ENCODE measurements around the gene PPP6R3. TPM values are rescaled to one million over a fixed set of nuclear protein-coding genes. Genes with fewer than 3 reads are reported as not detected.

PPP6R3 gene
- total and polyA plus RNA-seq, 9 donors, result 44.3 to 80.9 (median 52.2) TPM

GRCh38 chr11:68570691-68571090 is 110.1 kb downstream of the PPP6R3 start:
- Histone ChIP-seq H3K4me3 (ENCODE audit: low read length) (no peak overlapping the region), H3K4me1 (ENCODE audit: control insufficient read depth, insufficient read depth, low read length) (peaks cover 1% of the 10 kb centered on the region), H3K36me3 (ENCODE audit: control insufficient read depth, insufficient read depth, low read length) (peaks cover 46% of the 10 kb centered on the region), H3K27me3 (ENCODE audit: control insufficient read depth, insufficient read depth, low read length) (no peaks in the 10 kb centered on the region), H3K9me3 (replicated peaks; ENCODE audit: control insufficient read depth, low read depth, low read length) (no peaks in the 10 kb centered on the region), H3K27ac (ENCODE audit: low read length) (no peak overlapping the region)
- WGBS (ENCODE audit: insufficient coverage), result no CpG with 5 or more reads among the region's 1 CpG
- DNase-seq, result no peak

GRCh38 chr11:68574308-68574707 is 113.8 kb downstream of the PPP6R3 start:
- H3K4me1 ChIP-seq (ENCODE audit: control insufficient read depth, insufficient read depth, low read length), result no peaks in the 10 kb centered on the region
- H3K27me3 ChIP-seq (ENCODE audit: control insufficient read depth, insufficient read depth, low read length), result no peaks in the 10 kb centered on the region
- peaks cover 48% of the 10 kb centered on the region for H3K36me3 ChIP-seq (ENCODE audit: control insufficient read depth, insufficient read depth, low read length)
- H3K27ac ChIP-seq (ENCODE audit: low read length), result no peak overlapping the region
- WGBS (ENCODE audit: insufficient coverage), result no CpG with 5 or more reads among the region's 1 CpG
- H3K9me3 ChIP-seq (replicated peaks; ENCODE audit: control insufficient read depth, low read depth, low read length), result no peaks in the 10 kb centered on the region
- DNase-seq, result no peak
- H3K4me3 ChIP-seq (ENCODE audit: low read length), result no peak overlapping the region

- Histone ChIP-seq H3K9me3 (replicated peaks; ENCODE audit: control insufficient read depth, low read depth, low read length) (no peaks in the 10 kb centered on the region), H3K27me3 (ENCODE audit: control insufficient read depth, insufficient read depth, low read length) (no peaks in the 10 kb centered on the region), H3K4me3 (ENCODE audit: low read length) (no peak overlapping the region), H3K36me3 (ENCODE audit: control insufficient read depth, insufficient read depth, low read length) (peaks cover 52% of the 10 kb centered on the region), H3K4me1 (ENCODE audit: control insufficient read depth, insufficient read depth, low read length) (no peaks in the 10 kb centered on the region), H3K27ac (ENCODE audit: low read length) (no peak overlapping the region)
- WGBS (ENCODE audit: insufficient coverage), result 93% methylated on average over 2 of the region's 4 CpGs
- no peak for DNase-seq
These were observed 114.6 kb downstream of the PPP6R3 start for GRCh38 chr11:68575025-68575665.

GRCh38 chr11:68579455-68579854 is 118.9 kb downstream of the PPP6R3 start:
- H3K36me3 ChIP-seq (ENCODE audit: control insufficient read depth, insufficient read depth, low read length), result peaks cover 52% of the 10 kb centered on the region
- H3K27me3 ChIP-seq (ENCODE audit: control insufficient read depth, insufficient read depth, low read length), result no peaks in the 10 kb centered on the region
- no peak overlapping the region for H3K4me3 ChIP-seq (ENCODE audit: low read length)
- WGBS (ENCODE audit: insufficient coverage), result no CpG with 5 or more reads among the region's 5 CpGs
- H3K4me1 ChIP-seq (ENCODE audit: control insufficient read depth, insufficient read depth, low read length), result no peaks in the 10 kb centered on the region
- no peaks in the 10 kb centered on the region for H3K9me3 ChIP-seq (replicated peaks; ENCODE audit: control insufficient read depth, low read depth, low read length)
- DNase-seq, result no peak
- H3K27ac ChIP-seq (ENCODE audit: low read length), result no peak overlapping the region

- H3K27ac ChIP-seq (ENCODE audit: low read length), result no peak overlapping the region
- H3K27me3 ChIP-seq (ENCODE audit: control insufficient read depth, insufficient read depth, low read length), result no peaks in the 10 kb centered on the region
- no peak overlapping the region for H3K4me3 ChIP-seq (ENCODE audit: low read length)
- H3K36me3 ChIP-seq (ENCODE audit: control insufficient read depth, insufficient read depth, low read length), result peaks cover 52% of the 10 kb centered on the region
- no peaks in the 10 kb centered on the region for H3K4me1 ChIP-seq (ENCODE audit: control insufficient read depth, insufficient read depth, low read length)
- H3K9me3 ChIP-seq (replicated peaks; ENCODE audit: control insufficient read depth, low read depth, low read length), result no peaks in the 10 kb centered on the region
- DNase-seq, result no peak
- WGBS (ENCODE audit: insufficient coverage), result 100% methylated on average over 2 of the region's 4 CpGs
These were observed 120.9 kb downstream of the PPP6R3 start for GRCh38 chr11:68581439-68581838.

GRCh38 chr11:68581901-68582300 is 121.3 kb downstream of the PPP6R3 start:
- Histone ChIP-seq H3K4me3 (ENCODE audit: low read length) (no peak overlapping the region), H3K27ac (ENCODE audit: low read length) (no peak overlapping the region), H3K27me3 (ENCODE audit: control insufficient read depth, insufficient read depth, low read length) (no peaks in the 10 kb centered on the region), H3K36me3 (ENCODE audit: control insufficient read depth, insufficient read depth, low read length) (peaks cover 53% of the 10 kb centered on the region), H3K4me1 (ENCODE audit: control insufficient read depth, insufficient read depth, low read length) (no peaks in the 10 kb centered on the region), H3K9me3 (replicated peaks; ENCODE audit: control insufficient read depth, low read depth, low read length) (no peaks in the 10 kb centered on the region)
- DNase-seq, result no peak
- WGBS (ENCODE audit: insufficient coverage), result 100% methylated on average over 1 of the region's 3 CpGs

GRCh38 chr11:68582416-68583040 is 122.0 kb downstream of the PPP6R3 start:
- no peaks in the 10 kb centered on the region for H3K4me1 ChIP-seq (ENCODE audit: control insufficient read depth, insufficient read depth, low read length)
- no peak for DNase-seq
- peaks cover 52% of the 10 kb centered on the region for H3K36me3 ChIP-seq (ENCODE audit: control insufficient read depth, insufficient read depth, low read length)
- no peaks in the 10 kb centered on the region for H3K9me3 ChIP-seq (replicated peaks; ENCODE audit: control insufficient read depth, low read depth, low read length)
- 83% methylated on average over 2 of the region's 8 CpGs for WGBS (ENCODE audit: insufficient coverage)
- H3K27me3 ChIP-seq (ENCODE audit: control insufficient read depth, insufficient read depth, low read length), result no peaks in the 10 kb centered on the region
- H3K4me3 ChIP-seq (ENCODE audit: low read length), result no peak overlapping the region
- H3K27ac ChIP-seq (ENCODE audit: low read length), result no peak overlapping the region

- no peak overlapping the region for H3K27ac ChIP-seq (ENCODE audit: low read length)
- H3K27me3 ChIP-seq (ENCODE audit: control insufficient read depth, insufficient read depth, low read length), result no peaks in the 10 kb centered on the region
- peaks cover 52% of the 10 kb centered on the region for H3K36me3 ChIP-seq (ENCODE audit: control insufficient read depth, insufficient read depth, low read length)
- no peaks in the 10 kb centered on the region for H3K9me3 ChIP-seq (replicated peaks; ENCODE audit: control insufficient read depth, low read depth, low read length)
- H3K4me3 ChIP-seq (ENCODE audit: low read length), result no peak overlapping the region
- WGBS (ENCODE audit: insufficient coverage), result no CpG with 5 or more reads among the region's 2 CpGs
- DNase-seq, result no peak
- H3K4me1 ChIP-seq (ENCODE audit: control insufficient read depth, insufficient read depth, low read length), result no peaks in the 10 kb centered on the region
These were observed 122.5 kb downstream of the PPP6R3 start for GRCh38 chr11:68583041-68583446.

GRCh38 chr11:68584097-68584496 is 123.5 kb downstream of the PPP6R3 start:
- Histone ChIP-seq H3K9me3 (replicated peaks; ENCODE audit: control insufficient read depth, low read depth, low read length) (no peaks in the 10 kb centered on the region), H3K4me1 (ENCODE audit: control insufficient read depth, insufficient read depth, low read length) (no peaks in the 10 kb centered on the region), H3K36me3 (ENCODE audit: control insufficient read depth, insufficient read depth, low read length) (peaks cover 57% of the 10 kb centered on the region), H3K27ac (ENCODE audit: low read length) (no peak overlapping the region), H3K27me3 (ENCODE audit: control insufficient read depth, insufficient read depth, low read length) (no peaks in the 10 kb centered on the region), H3K4me3 (ENCODE audit: low read length) (no peak overlapping the region)
- WGBS (ENCODE audit: insufficient coverage), result 30% methylated on average over 5 of the region's 6 CpGs
- DNase-seq, result peak; percentile 34

- no peaks in the 10 kb centered on the region for H3K4me1 ChIP-seq (ENCODE audit: control insufficient read depth, insufficient read depth, low read length)
- H3K9me3 ChIP-seq (replicated peaks; ENCODE audit: control insufficient read depth, low read depth, low read length), result no peaks in the 10 kb centered on the region
- no peak overlapping the region for H3K4me3 ChIP-seq (ENCODE audit: low read length)
- no peak for DNase-seq
- whole genome bisulfite sequencing (ENCODE audit: insufficient coverage), result 100% methylated on average over 1 of the region's 6 CpGs
- H3K36me3 ChIP-seq (ENCODE audit: control insufficient read depth, insufficient read depth, low read length), result peaks cover 59% of the 10 kb centered on the region
- no peaks in the 10 kb centered on the region for H3K27me3 ChIP-seq (ENCODE audit: control insufficient read depth, insufficient read depth, low read length)
- H3K27ac ChIP-seq (ENCODE audit: low read length), result no peak overlapping the region
These were observed 124.5 kb downstream of the PPP6R3 start for GRCh38 chr11:68584991-68585524.
